Gastrocnemius medialis (tissue), 4 donors: Measurements from ENCODE around the gene TCERG1L. TPM values are rescaled to one million over a fixed set of nuclear protein-coding genes. Genes with fewer than 3 reads are reported as not detected.

Experiments used
- ATAC-seq, 2 donors: fragments of 150-250 bp; one replicate each; pipeline ENCODE4 v1.9.1; 2016
- DNase-seq, 2 donors: peaks; one replicate each; pipeline ENCODE4 v3.0.0-alpha.2; 2019
- H3K27ac ChIP-seq, 4 donors: fragments of 200-600 bp; sonication (generic); 1 replicate in 1 of 4; 2 replicates in 3 of 4; pipeline ENCODE4 v1.5.1; 2016 to 2018; ENCODE audit warnings: mild to moderate bottlenecking in 2 of 4, moderate library complexity in 1 of 4
- H3K27me3 ChIP-seq, 3 donors: fragments of 200-600 bp; sonication (generic) in 2 of 3; 1 replicate in 1 of 3; 2 replicates in 2 of 3; pipeline versions ENCODE4 v1.5.1 to v1.6.0; 2016 to 2019; ENCODE audit warnings: mild to moderate bottlenecking in 1 of 3, moderate library complexity in 1 of 3
- H3K36me3 ChIP-seq, 2 donors: fragments of 200-600 bp; sonication (generic) in 1 of 2; one replicate each; pipeline ENCODE4 v1.5.1; 2017 to 2018
- H3K4me1 ChIP-seq, 2 donors: fragments of 200-600 bp; sonication (generic) in 1 of 2; one replicate each; pipeline ENCODE4 v1.5.1; 2016 to 2017; ENCODE audit warnings: mild to moderate bottlenecking in 2 of 2
- H3K4me3 ChIP-seq, 4 donors: fragments of 200-600 bp; sonication (generic) in 3 of 4; 1 replicate in 1 of 4; 2 replicates in 3 of 4; pipeline ENCODE4 v1.5.1; 2016 to 2019; ENCODE audit warnings: mild to moderate bottlenecking in 2 of 4
- H3K9me3 ChIP-seq, 3 donors: fragments of 200-600 bp; sonication (generic) in 2 of 3; 1 replicate in 1 of 3; 2 replicates in 2 of 3; pipeline ENCODE4 v1.5.1; 2016 to 2019
- CTCF ChIP-seq, 5 experiments: fragments of 450-650 bp in 3 of 5; fragments of 200-600 bp in 2 of 5; sonication (generic) in 2 of 5; IDR thresholded peaks in 4 of 5; conservative IDR thresholded peaks in 1 of 5; 1 replicate in 4 of 5; 2 replicates in 1 of 5; pipeline ENCODE4 v1.5.1; 2016 to 2019; ENCODE audit warnings: antibody characterized with exemption in 5 of 5, mild to moderate bottlenecking in 3 of 5, moderate library complexity in 3 of 5
- POLR2A ChIP-seq, 2 donors: fragments of 450-650 bp; IDR thresholded peaks; one replicate each; pipeline ENCODE4 v1.6.1; 2017; ENCODE audit warnings: antibody characterized with exemption in 2 of 2, mild to moderate bottlenecking in 2 of 2, moderate library complexity in 2 of 2
- in situ Hi-C, 4 donors: fragments of 200-750 bp; cut with MboI; loops; one replicate each; pipeline versions ENCODE4 v1.15.0 to v1.8.0; 2017; ENCODE audit warnings: low sequenced_read_pairs in 4 of 4
- intact Hi-C: fragments of 100-400 bp; cut with DNase I; formaldehyde crosslinking; loops from one replicate; pipeline ENCODE4 v1.15.1; 2023; ENCODE audit warnings: low total_unique reads
- total RNA-seq, 4 donors: library from RNA; depleted of rRNA; stranded (reverse); fragments of >200 nt; gene quantifications; one replicate each; pipeline versions ENCODE4 v1.1.0 to v1.2.3, GENCODE V29; 2016

The TCERG1L gene
- total RNA-seq, 4 donors from 2014 or later, result not detected

- Histone ChIP-seq H3K9me3 (no peaks in the 10 kb centered on the region), H3K27me3 (no peaks in the 10 kb centered on the region), H3K36me3 (no peaks in the 10 kb centered on the region), H3K4me1 (no peaks in the 10 kb centered on the region), H3K4me3 (no peak overlapping the region), H3K27ac (no peak overlapping the region)
- TF ChIP-seq POLR2A (IDR thresholded peaks at IDR 0.05) (no peak), CTCF (IDR thresholded peaks at IDR 0.05 in 4 of 5, conservative IDR thresholded peaks at IDR 0.05 in 1 of 5) (no peak)
- intact Hi-C loops (no loop called here), in situ Hi-C loops (no loop called here)
- no peak for DNase-seq
- ATAC-seq, result no peak
Measured at GRCh38 chr10:131274883-131275282, 36.6 kb downstream of the TCERG1L start.

- intact Hi-C loops, result no loop called here
- no peaks in the 10 kb centered on the region for H3K9me3 ChIP-seq
- H3K36me3 ChIP-seq, result no peaks in the 10 kb centered on the region
- H3K4me1 ChIP-seq, result no peaks in the 10 kb centered on the region
- ATAC-seq, result no peak
- no peak for TF ChIP-seq CTCF (IDR thresholded peaks at IDR 0.05 in 4 of 5, conservative IDR thresholded peaks at IDR 0.05 in 1 of 5)
- TF ChIP-seq POLR2A (IDR thresholded peaks at IDR 0.05), result no peak
- in situ Hi-C loops, result no loop called here
- H3K27ac ChIP-seq, result no peak overlapping the region
- H3K27me3 ChIP-seq, result no peaks in the 10 kb centered on the region
- no peak for DNase-seq
- no peak overlapping the region for H3K4me3 ChIP-seq
Measured at GRCh38 chr10:131274133-131274880, 37.2 kb downstream of the TCERG1L start.

GRCh38 chr10:131273476-131273875, 38.0 kb downstream of the TCERG1L start:
- Histone ChIP-seq H3K27ac (no peak overlapping the region), H3K4me1 (no peaks in the 10 kb centered on the region), H3K9me3 (no peaks in the 10 kb centered on the region), H3K36me3 (no peaks in the 10 kb centered on the region), H3K4me3 (no peak overlapping the region), H3K27me3 (no peaks in the 10 kb centered on the region)
- in situ Hi-C loops (no loop called here), intact Hi-C loops (no loop called here)
- ATAC-seq, result no peak
- DNase-seq, result no peak
- TF ChIP-seq CTCF (IDR thresholded peaks at IDR 0.05 in 4 of 5, conservative IDR thresholded peaks at IDR 0.05 in 1 of 5) (no peak), POLR2A (IDR thresholded peaks at IDR 0.05) (no peak)

GRCh38 chr10:131272897-131273451, 38.5 kb downstream of the TCERG1L start:
- Histone ChIP-seq H3K27ac (no peak overlapping the region), H3K27me3 (no peaks in the 10 kb centered on the region), H3K4me1 (no peaks in the 10 kb centered on the region), H3K4me3 (no peak overlapping the region), H3K36me3 (no peaks in the 10 kb centered on the region), H3K9me3 (no peaks in the 10 kb centered on the region)
- TF ChIP-seq CTCF (IDR thresholded peaks at IDR 0.05 in 4 of 5, conservative IDR thresholded peaks at IDR 0.05 in 1 of 5), result no peak
- TF ChIP-seq POLR2A (IDR thresholded peaks at IDR 0.05), result no peak
- no peak for ATAC-seq
- DNase-seq, result no peak
- in situ Hi-C loops, result no loop called here
- intact Hi-C loops, result no loop called here
